Placental pericyte (primary cell): ENCODE results near the gene USP4. TPM values are rescaled to one million over a fixed set of nuclear protein-coding genes. Genes with fewer than 3 reads are reported as not detected.

ENCODE experiments used
- small RNA-seq: library from RNA; depleted of rRNA; stranded (forward); fragments of <200 nt; gene quantifications from one replicate; pipeline ENCODE3, GENCODE V24; 2012; ENCODE audit warnings: low replicate concordance
- total RNA-seq: library from RNA; depleted of rRNA; stranded (reverse); fragments of >200 nt; gene quantifications from 2 replicates; pipeline ENCODE4 v1.2.3, GENCODE V29; 2012

Gene USP4, protein sequence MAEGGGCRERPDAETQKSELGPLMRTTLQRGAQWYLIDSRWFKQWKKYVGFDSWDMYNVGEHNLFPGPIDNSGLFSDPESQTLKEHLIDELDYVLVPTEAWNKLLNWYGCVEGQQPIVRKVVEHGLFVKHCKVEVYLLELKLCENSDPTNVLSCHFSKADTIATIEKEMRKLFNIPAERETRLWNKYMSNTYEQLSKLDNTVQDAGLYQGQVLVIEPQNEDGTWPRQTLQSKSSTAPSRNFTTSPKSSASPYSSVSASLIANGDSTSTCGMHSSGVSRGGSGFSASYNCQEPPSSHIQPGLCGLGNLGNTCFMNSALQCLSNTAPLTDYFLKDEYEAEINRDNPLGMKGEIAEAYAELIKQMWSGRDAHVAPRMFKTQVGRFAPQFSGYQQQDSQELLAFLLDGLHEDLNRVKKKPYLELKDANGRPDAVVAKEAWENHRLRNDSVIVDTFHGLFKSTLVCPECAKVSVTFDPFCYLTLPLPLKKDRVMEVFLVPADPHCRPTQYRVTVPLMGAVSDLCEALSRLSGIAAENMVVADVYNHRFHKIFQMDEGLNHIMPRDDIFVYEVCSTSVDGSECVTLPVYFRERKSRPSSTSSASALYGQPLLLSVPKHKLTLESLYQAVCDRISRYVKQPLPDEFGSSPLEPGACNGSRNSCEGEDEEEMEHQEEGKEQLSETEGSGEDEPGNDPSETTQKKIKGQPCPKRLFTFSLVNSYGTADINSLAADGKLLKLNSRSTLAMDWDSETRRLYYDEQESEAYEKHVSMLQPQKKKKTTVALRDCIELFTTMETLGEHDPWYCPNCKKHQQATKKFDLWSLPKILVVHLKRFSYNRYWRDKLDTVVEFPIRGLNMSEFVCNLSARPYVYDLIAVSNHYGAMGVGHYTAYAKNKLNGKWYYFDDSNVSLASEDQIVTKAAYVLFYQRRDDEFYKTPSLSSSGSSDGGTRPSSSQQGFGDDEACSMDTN
- 20.8 and 26.9 TPM in 2 replicates for total RNA-seq

GRCh38 chr3:49339941-49340800 is at the start of gene USP4:
USP4 (minus strand) TSS chr3:49340053; CDS start chr3:49340024, 29 bp downstream.

DNA sequence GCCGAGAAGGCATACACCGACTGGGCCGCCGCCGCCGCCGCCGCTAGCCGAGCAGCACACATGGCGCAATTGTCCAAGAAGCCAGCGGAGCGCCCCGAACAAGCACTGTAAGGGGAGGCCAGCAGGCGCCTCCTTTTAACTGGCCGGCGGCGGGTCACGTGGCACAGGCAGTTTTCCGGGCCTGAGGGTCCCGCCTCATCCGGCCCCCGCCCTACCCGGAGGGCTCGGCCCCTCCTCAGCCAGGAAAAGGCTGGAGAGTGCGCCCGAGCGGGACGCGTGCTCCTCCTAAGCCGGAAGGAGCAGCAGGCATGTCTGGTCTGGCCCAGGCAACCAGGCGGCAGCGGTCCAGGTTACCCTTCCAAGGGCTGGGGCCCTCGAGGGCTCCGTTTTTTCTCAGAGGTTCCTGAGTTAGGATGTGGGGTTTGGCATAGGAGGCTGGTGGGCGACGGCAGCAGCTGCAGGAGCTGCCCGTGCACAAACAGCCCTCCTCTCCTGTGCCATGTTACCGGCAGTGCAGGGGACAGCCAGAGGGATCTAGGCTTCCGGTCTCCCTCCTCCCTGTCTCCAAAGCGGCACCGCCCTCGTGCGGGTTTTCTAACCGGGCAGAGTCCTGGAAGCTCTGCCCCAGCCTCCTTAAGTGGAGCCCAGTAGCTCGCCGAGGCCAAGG is 18.5 kb upstream of the USP4 start, which contains the start of gene GPX1:
GPX1 (minus strand) TSS at position 137 of the 667 bp plus-strand sequence; CDS start at position 62, 75 bp downstream.

DNA sequence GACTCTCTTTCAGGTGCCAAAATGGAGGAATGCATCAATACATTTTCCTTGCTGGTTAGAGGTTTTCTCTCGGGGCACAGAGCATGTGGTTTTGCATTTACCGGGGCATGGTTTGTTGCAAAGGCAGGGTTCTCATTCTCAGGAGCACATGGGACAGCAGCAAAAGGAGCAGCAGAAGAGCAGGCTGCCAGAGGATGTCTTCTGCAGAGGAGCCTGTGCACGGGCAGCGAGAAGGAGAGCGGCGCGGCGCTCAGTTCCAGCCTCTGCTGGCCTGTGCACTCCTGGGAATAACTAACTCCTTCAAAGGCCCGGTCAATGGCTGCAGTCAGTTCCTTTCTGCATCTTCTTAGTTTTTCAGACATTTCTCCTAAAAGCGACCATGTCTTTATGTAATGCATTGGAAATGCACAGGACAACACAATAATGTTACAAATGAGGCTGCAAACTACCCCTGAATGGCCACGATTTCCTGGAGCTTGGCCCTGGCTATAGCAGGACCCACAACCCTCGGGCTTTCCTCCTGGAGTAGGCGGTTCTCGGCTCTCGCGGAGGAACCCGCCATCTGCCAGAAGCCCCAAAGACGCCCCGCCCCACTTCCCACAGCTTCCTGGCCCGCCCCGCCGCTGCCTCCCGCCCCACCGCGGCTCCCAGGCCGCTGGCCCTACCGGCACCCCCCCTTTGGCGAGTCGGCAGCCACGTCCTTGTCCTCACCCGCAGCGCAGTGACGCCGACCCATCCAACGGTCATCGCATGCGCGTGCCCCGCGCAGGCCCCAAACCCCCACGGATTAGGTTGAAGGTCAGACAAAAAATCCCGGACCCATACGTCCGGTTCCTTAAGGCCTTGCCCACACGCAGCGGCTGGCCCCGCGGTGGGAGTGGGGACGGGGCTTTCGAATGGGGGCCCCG is 63.1 kb downstream of the USP4 start, which contains the start of gene C3orf62:
C3orf62 (minus strand) TSS at position 758 of the 908 bp plus-strand sequence; CDS start at position 398, 360 bp downstream.

Small RNAs within 50 kb of the gene (small RNA-seq; reads per million reads assigned to genes)
- not detected for gene AC121247.2
- gene MIR4271 = not detected
- gene RF00019 = not detected

Other genes with a start within 250 kb of the USP4 start
- gene QRICH1, start 246.0 kb downstream of the USP4 start, total RNA-seq = 139 and 158 TPM in 2 replicates
- 408 and 447 TPM in 2 replicates for gene QARS1, start 235.3 kb downstream of the USP4 start, total RNA-seq
- 44.8 and 56.7 TPM in 2 replicates for gene USP19, start 219.2 kb downstream of the USP4 start, total RNA-seq
- gene LAMB2, start 207.0 kb downstream of the USP4 start, total RNA-seq = 303 and 395 TPM in 2 replicates
- 28.5 and 30.0 TPM in 2 replicates for gene CCDC71, start 173.7 kb downstream of the USP4 start, total RNA-seq
- gene KLHDC8B, start 168.5 kb downstream of the USP4 start, total RNA-seq = 17.8 and 41.6 TPM in 2 replicates
- 1.1 and 1.3 TPM in 2 replicates for gene C3orf62, start 62.8 kb downstream of the USP4 start, total RNA-seq
- gene GPX1, start 18.3 kb upstream of the USP4 start, total RNA-seq = 136 and 298 TPM in 2 replicates
- gene RHOA, start 71.9 kb upstream of the USP4 start, total RNA-seq = 748 and 795 TPM in 2 replicates
- gene TCTA, start 72.4 kb upstream of the USP4 start, total RNA-seq = 19.7 and 27.3 TPM in 2 replicates
- 0.29 and 1.1 TPM in 2 replicates for gene AMT, start 82.4 kb upstream of the USP4 start, total RNA-seq
- gene NICN1, start 89.3 kb upstream of the USP4 start, total RNA-seq = 5.7 and 6.6 TPM in 2 replicates
- gene DAG1, start 130.2 kb upstream of the USP4 start, total RNA-seq = 62.4 and 126 TPM in 2 replicates
- gene BSN, start 214.4 kb upstream of the USP4 start, total RNA-seq = 0.14 and 0.22 TPM in 2 replicates